Naive thymus-derived CD8-positive, alpha-beta T cell (primary cell): ENCODE results near the gene GPX3. TPM values are rescaled to one million over a fixed set of nuclear protein-coding genes. Genes with fewer than 3 reads are reported as not detected.

ENCODE experiments used
- ATAC-seq, 2 donors: fragments of 150-1000 bp; cut with Tn5 transposase in 1 of 2; sonication (Bioruptor Pico), chemical (Tn5 transposase) in 1 of 2; 1 replicate in 1 of 2; 2 replicates in 1 of 2; pipeline ENCODE4 v1.10.0; 2021; ENCODE audit warnings: mild to moderate bottlenecking in 2 of 2, moderate library complexity in 2 of 2
- POLR2A ChIA-PET: fragments of 350-600 bp; sonication (Branson Sonifier 250); formaldehyde crosslinking; loops from one replicate; lab custom pipeline; 2021; ENCODE audit warnings: antibody characterized with exemption; lab: Charles Lee
- DNase-seq, 10 donors: peaks; one replicate each; pipeline versions ENCODE4 v3.0.0 to v3.0.0-alpha.2; 2020 to 2022
- H3K27ac Mint-ChIP-seq, 10 donors: one replicate each; pipeline ENCODE4 v1.8.0; 2020 to 2022; ENCODE audit warnings: mild to moderate bottlenecking in 10 of 10, mixed read lengths in 10 of 10, moderate library complexity in 4 of 10, inconsistent platforms in 1 of 10
- H3K27me3 Mint-ChIP-seq, 5 donors: one replicate each; pipeline ENCODE4 v1.8.0; 2021 to 2022; ENCODE audit warnings: mixed read lengths in 5 of 5
- H3K36me3 Mint-ChIP-seq, 3 donors: one replicate each; pipeline ENCODE4 v1.8.0; 2020 to 2022; ENCODE audit warnings: mixed read lengths in 3 of 3, mild to moderate bottlenecking in 2 of 3, inconsistent platforms in 1 of 3
- H3K4me1 Mint-ChIP-seq, 4 donors: one replicate each; pipeline ENCODE4 v1.8.0; 2021 to 2022; ENCODE audit warnings: mixed read lengths in 4 of 4
- H3K4me3 Mint-ChIP-seq, 10 donors: one replicate each; pipeline ENCODE4 v1.8.0; 2020 to 2022; ENCODE audit warnings: mild to moderate bottlenecking in 10 of 10, mixed read lengths in 10 of 10, moderate library complexity in 6 of 10, inconsistent platforms in 1 of 10
- H3K9me3 Mint-ChIP-seq, 9 donors: one replicate each; pipeline ENCODE4 v1.8.0; 2020 to 2022; ENCODE audit warnings: mixed read lengths in 9 of 9, mild to moderate bottlenecking in 3 of 9, inconsistent platforms in 1 of 9, moderate library complexity in 1 of 9
- polyA plus RNA-seq, 3 donors: library from polyadenylated mRNA; unstranded; fragments of 300-500 nt; fragmentation: Illumina TruSeq; gene quantifications; one replicate each; pipeline ENCODE4 v1.2.3, GENCODE V29; 2021
- total RNA-seq, 8 experiments: library from RNA in 2 of 8; stranded (reverse) in 2 of 8; gene quantifications; one replicate each; pipeline ENCODE4 v1.2.3 and lab custom pipeline; 2021 to 2026

GPX3 gene
- total and polyA plus RNA-seq, 5 experiments from 2014 or later, result 0.35 to 1.9 TPM; not detected in 3

GRCh38 chr5:151055336-151055735 lies 34.9 kb downstream of the GPX3 start:
- Mint-ChIP-seq H3K9me3 (no peaks in the 10 kb centered on the region), H3K27ac (no peak overlapping the region), H3K4me3 (no peak overlapping the region), H3K4me1 (peaks cover 22 to 44% (median 30%) of the 10 kb centered on the region in 4 donors), H3K27me3 (peaks cover 0 to 3% (median 0%) of the 10 kb centered on the region in 5 donors), H3K36me3 (peaks cover 0 to 84% (median 5%) of the 10 kb centered on the region in 3 donors)
- POLR2A ChIA-PET, result no interaction called here
- ATAC-seq (no peak), DNase-seq (no peak)

GRCh38 chr5:151056379-151057325 lies 36.3 kb downstream of the GPX3 start:
- Mint-ChIP-seq H3K27me3 (peaks cover 0 to 3% (median 0%) of the 10 kb centered on the region in 5 donors), H3K27ac (peak overlapping the region in 2 of 10 donors; percentile 48 to 69), H3K9me3 (no peaks in the 10 kb centered on the region), H3K4me1 (peaks cover 23 to 53% (median 40%) of the 10 kb centered on the region in 4 donors), H3K4me3 (peak overlapping the region in 1 of 10 donors; percentile 54), H3K36me3 (peaks cover 0 to 84% (median 12%) of the 10 kb centered on the region in 3 donors)
- no peak for DNase-seq
- no peak for ATAC-seq
- POLR2A ChIA-PET, result interaction anchor here (1.0 kb wide), 1 partner anchor 109 kb away, joined by 5 read pairs; no protein-coding TSS in a partner anchor

- no peak overlapping the region for H3K4me3 Mint-ChIP-seq
- ATAC-seq (no peak), DNase-seq (no peak)
- no peaks in the 10 kb centered on the region for H3K9me3 Mint-ChIP-seq
- peak overlapping the region in 1 of 10 donors; percentile 88 for H3K27ac Mint-ChIP-seq
- H3K4me1 Mint-ChIP-seq, result peaks cover 17 to 39% (median 34%) of the 10 kb centered on the region in 4 donors
- H3K27me3 Mint-ChIP-seq, result peaks cover 0 to 3% (median 0%) of the 10 kb centered on the region in 5 donors
- POLR2A ChIA-PET, result interaction anchor here (1.0 kb wide), 1 partner anchor 12 kb away, joined by 4 read pairs; no protein-coding TSS in a partner anchor
- H3K36me3 Mint-ChIP-seq, result peaks cover 0 to 88% (median 16%) of the 10 kb centered on the region in 3 donors
Observed at GRCh38 chr5:151058301-151058700, 37.9 kb downstream of the GPX3 start.

- Mint-ChIP-seq H3K4me1 (peaks cover 16 to 37% (median 35%) of the 10 kb centered on the region in 4 donors), H3K9me3 (no peaks in the 10 kb centered on the region), H3K27ac (peak overlapping the region in 9 of 10 donors; percentile 55 to 96 (median 89)), H3K36me3 (peaks cover 0 to 88% (median 16%) of the 10 kb centered on the region in 3 donors), H3K4me3 (peak overlapping the region in 5 of 10 donors; percentile 3 to 68 (median 19)), H3K27me3 (peaks cover 0 to 3% (median 0%) of the 10 kb centered on the region in 5 donors)
- ATAC-seq (no peak), DNase-seq (no peak)
- POLR2A ChIA-PET, result interaction anchor here (1.0 kb wide), 1 partner anchor 12 kb away, joined by 4 read pairs; no protein-coding TSS in a partner anchor
Observed at GRCh38 chr5:151058891-151059489, 38.6 kb downstream of the GPX3 start.

- Mint-ChIP-seq H3K27ac (peak overlapping the region in 6 of 10 donors; percentile 31 to 90 (median 52)), H3K36me3 (peaks cover 0 to 72% (median 16%) of the 10 kb centered on the region in 3 donors)
Observed at GRCh38 chr5:151060742-151061141, 40.4 kb downstream of the GPX3 start.

GRCh38 chr5:151062405-151063141 lies 42.2 kb downstream of the GPX3 start:
- POLR2A ChIA-PET, result no interaction called here
- no peak for ATAC-seq
- Mint-ChIP-seq H3K4me3 (no peak overlapping the region), H3K27ac (peak overlapping the region in 4 of 10 donors; percentile 22 to 67 (median 51)), H3K9me3 (no peaks in the 10 kb centered on the region), H3K27me3 (peaks cover 0 to 3% (median 0%) of the 10 kb centered on the region in 5 donors), H3K4me1 (peaks cover 26 to 54% (median 50%) of the 10 kb centered on the region in 4 donors), H3K36me3 (peaks cover 0 to 59% (median 12%) of the 10 kb centered on the region in 3 donors)
- no peak for DNase-seq

More at GRCh38 chr5:151060742-151061141, 40.4 kb downstream of the GPX3 start:
- H3K4me3 Mint-ChIP-seq, result no peak overlapping the region
- ATAC-seq (no peak), DNase-seq (no peak)
- H3K9me3 Mint-ChIP-seq, result no peaks in the 10 kb centered on the region
- H3K4me1 Mint-ChIP-seq, result peaks cover 17 to 39% (median 37%) of the 10 kb centered on the region in 4 donors
- POLR2A ChIA-PET, result interaction anchor here (1.2 to 1.7 kb wide), 2 partner anchors 9 to 19 kb away, joined by 3 to 5 read pairs; no protein-coding TSS in a partner anchor
- peaks cover 0 to 3% (median 0%) of the 10 kb centered on the region in 5 donors for H3K27me3 Mint-ChIP-seq

- H3K27ac Mint-ChIP-seq, result peak overlapping the region in 5 of 10 donors; percentile 14 to 85 (median 46)
Observed at GRCh38 chr5:151063142-151063989, 43.0 kb downstream of the GPX3 start.

GRCh38 chr5:151064916-151065499 lies 44.6 kb downstream of the GPX3 start:
- ATAC-seq (no peak), DNase-seq (no peak)
- no peaks in the 10 kb centered on the region for H3K27me3 Mint-ChIP-seq
- H3K27ac Mint-ChIP-seq, result peak overlapping the region in 4 of 10 donors; percentile 8 to 46 (median 32)
- H3K4me3 Mint-ChIP-seq, result no peak overlapping the region
- no peaks in the 10 kb centered on the region for H3K9me3 Mint-ChIP-seq
- POLR2A ChIA-PET, result interaction anchor here (2.1 kb wide), 1 partner anchor 15 kb away, joined by 5 read pairs; no protein-coding TSS in a partner anchor
- H3K36me3 Mint-ChIP-seq, result peaks cover 0 to 44% (median 12%) of the 10 kb centered on the region in 3 donors
- peaks cover 33 to 67% (median 63%) of the 10 kb centered on the region in 4 donors for H3K4me1 Mint-ChIP-seq

More at GRCh38 chr5:151063142-151063989, 43.0 kb downstream of the GPX3 start:
- ATAC-seq (no peak), DNase-seq (no peak)
- Mint-ChIP-seq H3K9me3 (no peaks in the 10 kb centered on the region), H3K4me1 (peaks cover 33 to 62% (median 58%) of the 10 kb centered on the region in 4 donors), H3K4me3 (no peak overlapping the region), H3K27me3 (peaks cover 0 to 3% (median 0%) of the 10 kb centered on the region in 5 donors), H3K36me3 (peaks cover 0 to 53% (median 12%) of the 10 kb centered on the region in 3 donors)
- POLR2A ChIA-PET, result no interaction called here

- H3K27ac Mint-ChIP-seq, result peak overlapping the region in 7 of 10 donors; percentile 13 to 72 (median 46)
- peaks cover 34 to 67% (median 62%) of the 10 kb centered on the region in 4 donors for H3K4me1 Mint-ChIP-seq
- no peaks in the 10 kb centered on the region for H3K27me3 Mint-ChIP-seq
- POLR2A ChIA-PET, result interaction anchor here (2.1 kb wide), 1 partner anchor 14 kb away, joined by 5 read pairs; no protein-coding TSS in a partner anchor
- ATAC-seq, result no peak
- DNase-seq, result no peak
- no peak overlapping the region for H3K4me3 Mint-ChIP-seq
- H3K36me3 Mint-ChIP-seq, result peaks cover 0 to 42% (median 12%) of the 10 kb centered on the region in 3 donors
- no peaks in the 10 kb centered on the region for H3K9me3 Mint-ChIP-seq
Observed at GRCh38 chr5:151065609-151066008, 45.2 kb downstream of the GPX3 start.

GRCh38 chr5:151066920-151067319 lies 46.5 kb downstream of the GPX3 start:
- Mint-ChIP-seq H3K4me3 (peak overlapping the region in 1 of 10 donors; percentile 24), H3K27me3 (no peaks in the 10 kb centered on the region), H3K36me3 (peaks cover 0 to 33% (median 1%) of the 10 kb centered on the region in 3 donors), H3K9me3 (no peaks in the 10 kb centered on the region), H3K27ac (peak overlapping the region in 8 of 10 donors; percentile 29 to 79 (median 40)), H3K4me1 (peaks cover 42 to 67% (median 66%) of the 10 kb centered on the region in 4 donors)
- DNase-seq (no peak), ATAC-seq (no peak)
- POLR2A ChIA-PET, result interaction anchor here (2.1 kb wide), 1 partner anchor 13 kb away, joined by 5 read pairs; no protein-coding TSS in a partner anchor
